Stimulated activated CD4-positive, alpha-beta T cell treated with anti-CD3 and anti-CD28 coated beads, Interleukin-15, amount 100 ng/mL, for 48 hours (primary cell): ENCODE measurements around the gene AAMP.
A peak's percentile ranks its signal among the peaks of the same experiment; 100 is the strongest.

Source experiments
- DNase-seq, 2 donors: peaks; one replicate each; pipeline ENCODE4 v3.0.0-alpha.2; 2020; ENCODE audit warnings: low read depth in 2 of 2

The AAMP gene

DNA sequence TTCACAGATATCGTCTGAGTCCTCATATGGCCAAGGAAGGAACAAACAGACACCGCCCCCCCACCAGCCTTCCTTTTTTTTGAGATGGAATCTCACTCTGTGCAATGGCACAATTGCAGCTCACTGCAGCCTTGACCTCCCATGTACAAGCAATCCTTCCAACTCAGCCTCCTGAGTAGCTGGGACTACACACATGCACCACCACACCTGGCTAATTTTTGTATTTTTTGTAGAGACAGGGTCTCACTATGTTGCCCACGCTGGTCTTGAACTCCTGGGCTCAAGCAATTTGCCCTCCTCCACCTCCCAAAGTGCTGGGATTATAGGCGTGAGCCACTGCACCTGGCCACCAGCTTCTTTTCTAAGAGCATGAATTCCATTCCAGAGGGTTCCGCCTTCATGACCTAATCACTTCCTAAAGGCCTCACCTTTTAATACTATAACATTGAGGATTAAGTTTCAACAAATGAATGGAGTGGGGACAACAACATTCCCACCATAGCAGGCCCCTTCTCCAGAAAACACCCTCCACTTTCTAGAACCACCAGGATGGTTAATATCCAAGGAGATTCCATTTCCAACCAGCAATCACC lies 24.6 kb upstream of the AAMP start:
- DNase-seq = no peak

GRCh38 chr2:218293715-218294429 lies 23.9 kb upstream of the AAMP start:
- no peak for DNase-seq

GRCh38 chr2:218292048-218293014 lies 22.4 kb upstream of the AAMP start, which contains the start of gene TMBIM1:
Gene TMBIM1, minus strand, starts transcription at chr2:218292503. Its CDS starts 10,362 bp downstream, at chr2:218282141.
- peak in 1 of 2 donors; percentile 75 for DNase-seq

GRCh38 chr2:218291318-218292047 lies 21.5 kb upstream of the AAMP start:
- DNase-seq = no peak

GRCh38 chr2:218290316-218291261 lies 20.7 kb upstream of the AAMP start:
- DNase-seq = no peak

- DNase-seq = no peak
Measured at GRCh38 chr2:218289639-218290315, 19.8 kb upstream of the AAMP start.

DNA sequence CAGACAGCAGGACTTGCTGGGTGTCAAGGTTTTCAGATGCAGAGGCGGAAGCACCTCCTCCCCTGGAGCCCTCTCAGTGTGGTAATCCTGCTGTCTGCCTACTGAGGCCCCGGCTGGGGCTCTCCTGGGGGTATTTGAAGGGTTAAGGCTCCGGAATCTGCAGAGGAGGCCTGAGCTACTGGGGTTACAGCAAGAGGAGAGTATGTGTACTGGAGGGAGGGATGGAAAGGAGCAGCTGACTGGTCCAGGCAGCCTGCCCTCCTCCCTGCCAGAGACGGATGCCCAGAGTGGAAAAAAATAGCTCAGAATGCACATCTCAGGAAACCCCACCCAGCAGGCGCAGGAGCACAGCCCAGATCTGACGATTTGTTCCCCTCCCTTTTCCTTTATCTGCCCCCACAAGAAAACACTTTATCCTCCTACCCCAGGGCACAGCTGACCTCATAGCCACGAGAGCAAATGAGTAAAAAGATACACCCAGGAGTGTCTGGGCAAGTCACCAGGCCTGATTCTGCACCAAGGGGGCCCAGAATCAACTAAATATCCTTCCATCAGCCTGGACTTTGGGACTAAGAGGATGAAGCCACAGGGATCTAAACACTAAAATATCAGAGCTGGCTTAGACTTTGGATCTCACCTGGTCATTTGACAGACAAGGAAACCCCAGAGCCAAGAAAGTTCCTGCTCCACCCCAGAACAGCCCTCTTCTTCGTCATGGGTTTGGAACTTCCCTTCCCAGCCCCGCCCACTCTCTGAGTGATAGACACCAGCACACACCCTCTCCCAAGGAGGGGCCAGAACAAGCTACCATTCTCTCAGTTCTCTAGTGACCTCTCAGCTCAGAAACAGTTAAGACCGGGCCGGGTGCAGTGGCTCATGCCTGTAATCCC lies 16.9 kb upstream of the AAMP start:
- DNase-seq = peak; percentile 71 to 76

DNA sequence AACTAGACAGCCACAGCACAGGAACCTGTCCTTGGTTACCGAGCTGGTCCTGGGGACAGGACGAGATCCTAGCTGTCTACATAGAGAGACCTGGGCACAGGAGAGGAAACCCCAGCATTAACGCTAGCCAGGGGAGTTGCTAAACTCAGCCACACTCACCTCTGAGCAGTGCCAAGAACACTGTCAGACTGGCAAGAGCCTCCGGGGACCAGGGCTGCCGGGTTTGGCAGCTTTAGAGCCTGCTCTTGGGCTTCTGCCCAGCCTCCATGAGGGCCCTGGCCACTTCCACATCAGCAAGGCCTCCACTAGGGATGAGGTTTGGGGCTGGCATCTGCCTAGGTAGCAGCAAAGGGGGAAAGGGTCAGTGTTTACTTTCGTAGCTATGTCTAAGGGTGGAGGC lies 15.7 kb upstream of the AAMP start:
- DNase-seq = no peak

- DNase-seq = peak in 1 of 2 donors; percentile 54
Measured at GRCh38 chr2:218284106-218284811, 14.3 kb upstream of the AAMP start.

- DNase-seq = no peak
Measured at GRCh38 chr2:218282173-218282991, 12.4 kb upstream of the AAMP start.

DNA sequence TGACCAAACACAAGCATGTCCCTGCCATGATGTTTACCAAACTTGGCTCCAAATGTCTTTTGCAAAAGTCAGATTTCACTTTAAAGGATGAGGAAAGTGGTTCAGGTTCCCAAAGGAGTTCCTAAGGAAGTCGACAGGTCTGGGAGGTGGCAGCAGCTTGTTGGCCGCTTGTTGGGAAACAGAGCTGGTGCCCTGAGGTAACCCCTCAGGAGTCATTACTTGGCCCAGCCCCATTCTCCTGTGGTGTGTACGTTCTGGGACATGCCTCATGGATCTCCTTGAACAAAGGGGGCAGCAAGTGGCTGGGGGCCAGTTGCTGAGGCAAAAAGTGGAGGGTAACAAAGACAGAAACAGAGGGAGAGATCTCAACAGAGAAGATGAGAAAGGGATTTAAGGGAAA lies 11.5 kb upstream of the AAMP start:
- no peak for DNase-seq

- no peak for DNase-seq
Measured at GRCh38 chr2:218280260-218280870, 10.4 kb upstream of the AAMP start.

- DNase-seq = no peak
Measured at GRCh38 chr2:218278531-218279360, 8.8 kb upstream of the AAMP start.

DNA sequence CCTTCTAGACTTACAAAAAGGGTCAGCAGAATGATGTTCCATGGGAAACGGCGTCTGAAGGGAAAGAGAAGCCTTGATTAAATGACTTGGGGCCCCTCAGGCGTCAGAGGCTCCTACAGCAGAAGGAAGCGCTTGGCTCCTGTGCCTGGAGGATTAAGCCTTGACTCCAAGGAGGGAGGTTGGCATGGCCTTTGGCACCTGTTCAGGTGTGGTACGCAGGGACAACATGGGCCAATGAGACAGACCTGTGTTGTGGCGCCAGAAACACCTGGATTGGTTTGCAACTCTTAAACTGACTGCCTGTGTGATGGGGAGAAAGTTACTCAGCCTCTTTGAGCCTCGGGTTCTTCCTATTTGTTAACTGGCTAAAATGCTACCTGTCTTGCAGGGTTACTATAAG lies 8.0 kb upstream of the AAMP start:
- DNase-seq = no peak

DNA sequence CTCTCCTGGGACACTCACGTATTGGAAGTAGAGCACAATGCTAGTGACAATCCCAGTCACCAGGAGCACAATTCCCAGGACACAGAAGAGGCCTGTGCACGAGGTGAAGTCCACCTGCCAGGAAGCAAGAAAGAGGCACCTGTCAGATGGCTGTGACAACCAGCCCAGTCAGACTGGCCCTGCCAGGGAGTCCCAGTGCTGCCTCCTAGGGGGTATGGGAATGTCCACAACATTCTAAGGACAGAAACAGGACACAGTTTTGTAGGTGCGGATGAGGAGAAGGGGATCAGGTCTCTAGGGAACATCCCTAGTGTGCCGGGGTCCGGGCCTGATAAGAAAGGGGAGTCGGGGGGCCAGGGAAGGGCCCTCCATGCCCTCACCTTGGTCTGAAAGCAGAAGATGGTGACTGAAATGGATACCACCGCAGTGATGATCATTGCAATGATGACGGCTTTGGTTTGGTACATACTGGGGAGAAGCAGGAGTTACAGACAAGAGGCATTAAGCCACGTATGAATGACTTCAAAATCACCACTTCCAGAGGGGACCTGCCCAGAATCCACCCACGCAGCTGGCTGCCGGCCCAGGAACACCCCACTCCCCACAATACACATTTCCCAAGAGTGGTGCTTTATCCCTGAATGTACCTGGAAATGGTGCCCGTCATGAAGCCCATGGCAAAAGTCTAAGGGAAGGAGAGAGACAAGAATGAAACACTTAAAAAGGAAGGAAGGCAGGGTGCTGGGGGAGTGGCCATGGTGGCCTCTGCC lies 7.2 kb upstream of the AAMP start:
- DNase-seq = no peak
